Measurements from ENCODE around the gene PHF5A. TPM values are rescaled to one million over a fixed set of nuclear protein-coding genes. Genes with fewer than 3 reads are reported as not detected.

The PHF5A gene
- total and polyA plus RNA-seq, 11 donors, result 13.4 to 49.9 (median 20.5) TPM

DNA sequence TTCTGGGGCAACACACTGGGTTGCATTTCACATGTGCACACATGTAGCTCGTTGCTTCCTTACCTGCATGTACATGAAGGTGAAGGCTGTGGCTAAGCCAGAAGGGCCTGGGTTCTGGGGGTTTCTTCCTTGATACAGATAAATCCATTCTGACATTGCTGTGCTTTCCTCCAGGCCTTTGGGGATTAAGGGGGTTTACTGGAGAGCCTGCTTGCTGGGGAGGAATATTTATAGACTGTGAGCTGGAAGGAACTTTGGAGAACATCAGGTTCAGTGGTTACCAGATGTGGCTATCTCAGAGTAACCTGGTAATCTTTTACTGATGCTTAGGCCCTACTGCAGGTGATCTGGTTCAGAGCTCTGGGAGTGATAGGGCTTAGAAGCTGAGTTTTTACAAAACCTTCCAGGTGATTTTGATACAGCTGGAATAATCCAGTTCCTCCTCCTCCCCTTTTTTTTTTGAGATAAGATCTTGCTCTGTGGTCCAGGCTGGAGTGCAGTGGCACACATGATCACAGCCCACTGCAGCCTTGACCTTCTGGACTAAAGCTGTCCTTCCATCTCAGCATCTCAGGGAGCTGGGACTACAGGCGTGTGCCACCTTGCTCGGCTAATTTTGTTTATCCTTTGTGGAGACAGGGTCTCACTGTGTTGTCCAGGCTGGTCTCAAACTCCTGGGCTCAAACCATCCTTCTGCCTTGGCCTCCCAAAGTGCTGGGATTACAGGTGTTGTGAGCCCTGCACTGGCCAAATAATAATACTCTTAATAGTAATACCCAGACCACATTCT is 20.3 kb upstream of the PHF5A start:
- H3K27me3 ChIP-seq, result no peaks in the 10 kb centered on the region
- DNase-seq (no peak), ATAC-seq (no peak)
- no peak for TF ChIP-seq POLR2A (IDR thresholded peaks at IDR 0.05)
- TF ChIP-seq, protein P1, sequence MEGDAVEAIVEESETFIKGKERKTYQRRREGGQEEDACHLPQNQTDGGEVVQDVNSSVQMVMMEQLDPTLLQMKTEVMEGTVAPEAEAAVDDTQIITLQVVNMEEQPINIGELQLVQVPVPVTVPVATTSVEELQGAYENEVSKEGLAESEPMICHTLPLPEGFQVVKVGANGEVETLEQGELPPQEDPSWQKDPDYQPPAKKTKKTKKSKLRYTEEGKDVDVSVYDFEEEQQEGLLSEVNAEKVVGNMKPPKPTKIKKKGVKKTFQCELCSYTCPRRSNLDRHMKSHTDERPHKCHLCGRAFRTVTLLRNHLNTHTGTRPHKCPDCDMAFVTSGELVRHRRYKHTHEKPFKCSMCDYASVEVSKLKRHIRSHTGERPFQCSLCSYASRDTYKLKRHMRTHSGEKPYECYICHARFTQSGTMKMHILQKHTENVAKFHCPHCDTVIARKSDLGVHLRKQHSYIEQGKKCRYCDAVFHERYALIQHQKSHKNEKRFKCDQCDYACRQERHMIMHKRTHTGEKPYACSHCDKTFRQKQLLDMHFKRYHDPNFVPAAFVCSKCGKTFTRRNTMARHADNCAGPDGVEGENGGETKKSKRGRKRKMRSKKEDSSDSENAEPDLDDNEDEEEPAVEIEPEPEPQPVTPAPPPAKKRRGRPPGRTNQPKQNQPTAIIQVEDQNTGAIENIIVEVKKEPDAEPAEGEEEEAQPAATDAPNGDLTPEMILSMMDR (IDR thresholded peaks at IDR 0.05), result no peak
- H3K4me1 ChIP-seq, result peaks cover 3 to 99% (median 75%) of the 10 kb centered on the region in 12 donors
- peaks cover 0 to 5% (median 0%) of the 10 kb centered on the region in 9 donors for H3K36me3 ChIP-seq
- peak overlapping the region in 11 of 12 donors; percentile 2 to 83 (median 53) for H3K27ac ChIP-seq
- no peak overlapping the region for H3K4me3 ChIP-seq
- intact Hi-C loops (cut with DNase I), result no loop called here
- WGBS, 4 donors, result 36 to 63% (median 58%) methylated on average over 3 of the region's 3 CpGs
- H3K9me3 ChIP-seq, result no peaks in the 10 kb centered on the region

DNA sequence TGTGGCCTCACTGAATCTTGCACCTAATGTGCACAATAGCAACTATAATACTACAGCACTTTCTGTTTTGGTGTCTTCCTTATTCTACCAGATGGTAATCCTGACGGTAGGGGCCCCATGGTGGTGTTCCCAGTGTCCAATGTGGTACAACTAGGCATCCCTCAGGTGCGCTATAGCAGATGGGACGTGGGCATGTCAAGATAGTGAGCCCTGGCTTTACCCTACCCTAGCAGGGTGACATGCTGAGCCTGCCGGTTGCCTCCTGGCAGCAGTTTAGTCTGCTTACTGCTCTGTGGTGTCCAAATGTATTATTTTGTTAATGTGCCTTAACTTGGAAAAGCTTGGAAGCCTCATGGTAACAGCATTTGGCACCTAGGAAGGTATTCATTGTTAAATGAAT is 19.6 kb upstream of the PHF5A start:
- intact Hi-C loops (cut with DNase I), result no loop called here
- Histone ChIP-seq H3K27ac (peak overlapping the region in 11 of 12 donors; percentile 2 to 83 (median 43)), H3K9me3 (no peaks in the 10 kb centered on the region), H3K36me3 (peaks cover 0 to 5% (median 0%) of the 10 kb centered on the region in 9 donors), H3K27me3 (no peaks in the 10 kb centered on the region), H3K4me3 (no peak overlapping the region), H3K4me1 (peaks cover 3 to 99% (median 74%) of the 10 kb centered on the region in 12 donors)
- TF ChIP-seq, protein P1 (IDR thresholded peaks at IDR 0.05), result no peak
- TF ChIP-seq POLR2A (IDR thresholded peaks at IDR 0.05), result no peak
- DNase-seq (no peak), ATAC-seq (no peak)
- WGBS, 4 donors, result 47 to 67% (median 52%) methylated on average over 4 of the region's 4 CpGs

DNA sequence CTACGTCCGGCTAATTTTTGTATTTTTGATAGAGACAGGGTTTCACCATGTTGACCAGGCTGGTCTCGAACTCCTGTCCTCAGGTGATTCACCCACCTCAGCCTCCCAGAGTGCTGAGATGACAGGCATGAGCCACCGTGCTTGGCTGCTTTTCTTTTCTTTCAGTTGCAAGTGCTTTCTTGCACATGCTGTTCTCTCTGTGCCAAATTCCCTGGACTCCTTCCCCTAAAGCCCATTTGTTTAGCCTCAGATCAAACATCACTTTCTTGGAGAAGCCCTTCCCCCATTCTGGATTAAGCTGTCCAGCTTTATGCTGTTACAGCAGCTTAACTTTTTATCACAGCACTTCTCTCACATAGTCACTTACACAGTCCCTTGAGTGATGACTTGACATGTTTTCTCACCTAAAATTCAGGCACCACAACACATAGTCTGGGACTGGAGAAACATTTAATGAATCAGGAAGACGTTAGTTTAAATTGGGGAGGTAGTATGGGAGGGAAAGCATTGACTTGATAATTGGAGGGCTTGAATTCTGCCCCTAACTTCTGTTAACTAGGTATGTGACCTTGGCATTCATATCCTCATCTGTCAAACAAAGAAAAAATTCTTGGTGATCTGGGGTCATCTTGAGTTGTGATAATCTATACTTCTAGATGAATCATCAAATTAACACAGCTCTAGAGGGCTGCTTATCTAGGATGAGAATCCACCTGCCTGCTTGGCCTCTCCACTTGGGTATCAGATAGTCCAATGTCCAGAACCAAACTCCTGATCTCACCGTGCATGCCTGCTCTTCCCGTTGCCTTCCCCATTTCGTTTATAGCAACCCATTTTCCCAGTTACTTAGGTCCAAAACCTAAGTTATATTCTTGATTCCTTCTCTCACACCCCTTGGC is 18.8 kb upstream of the PHF5A start:
- intact Hi-C loops (cut with DNase I), result no loop called here
- Histone ChIP-seq H3K36me3 (peaks cover 0 to 5% (median 0%) of the 10 kb centered on the region in 9 donors), H3K9me3 (no peaks in the 10 kb centered on the region), H3K27ac (peak overlapping the region in 9 of 12 donors; percentile 11 to 83 (median 36)), H3K4me1 (peaks cover 3 to 99% (median 77%) of the 10 kb centered on the region in 12 donors), H3K4me3 (no peak overlapping the region), H3K27me3 (no peaks in the 10 kb centered on the region)
- no peak for TF ChIP-seq POLR2A (IDR thresholded peaks at IDR 0.05)
- ATAC-seq, result no peak
- WGBS, 4 donors, result 55 to 58% (median 57%) methylated on average over 8 of the region's 8 CpGs
- DNase-seq, result no peak

GRCh38 chr22:41485033-41485432 is 16.5 kb upstream of the PHF5A start:
- Histone ChIP-seq H3K4me3 (no peak overlapping the region), H3K9me3 (no peaks in the 10 kb centered on the region), H3K4me1 (peaks cover 3 to 99% (median 78%) of the 10 kb centered on the region in 12 donors), H3K27me3 (no peaks in the 10 kb centered on the region), H3K27ac (peak overlapping the region in 4 of 12 donors; percentile 14 to 83 (median 54)), H3K36me3 (peaks cover 0 to 5% (median 0%) of the 10 kb centered on the region in 9 donors)
- ATAC-seq (no peak), DNase-seq (no peak)
- intact Hi-C loops (cut with DNase I), result no loop called here
- TF ChIP-seq POLR2A (IDR thresholded peaks at IDR 0.05), result no peak
- TF ChIP-seq, protein P1 (IDR thresholded peaks at IDR 0.05), result no peak
- 37 to 59% (median 57%) methylated on average over 7 of the region's 7 CpGs for WGBS, 4 donors
